Measurements from ENCODE around the gene ATG9B.

ATG9B gene, protein sequence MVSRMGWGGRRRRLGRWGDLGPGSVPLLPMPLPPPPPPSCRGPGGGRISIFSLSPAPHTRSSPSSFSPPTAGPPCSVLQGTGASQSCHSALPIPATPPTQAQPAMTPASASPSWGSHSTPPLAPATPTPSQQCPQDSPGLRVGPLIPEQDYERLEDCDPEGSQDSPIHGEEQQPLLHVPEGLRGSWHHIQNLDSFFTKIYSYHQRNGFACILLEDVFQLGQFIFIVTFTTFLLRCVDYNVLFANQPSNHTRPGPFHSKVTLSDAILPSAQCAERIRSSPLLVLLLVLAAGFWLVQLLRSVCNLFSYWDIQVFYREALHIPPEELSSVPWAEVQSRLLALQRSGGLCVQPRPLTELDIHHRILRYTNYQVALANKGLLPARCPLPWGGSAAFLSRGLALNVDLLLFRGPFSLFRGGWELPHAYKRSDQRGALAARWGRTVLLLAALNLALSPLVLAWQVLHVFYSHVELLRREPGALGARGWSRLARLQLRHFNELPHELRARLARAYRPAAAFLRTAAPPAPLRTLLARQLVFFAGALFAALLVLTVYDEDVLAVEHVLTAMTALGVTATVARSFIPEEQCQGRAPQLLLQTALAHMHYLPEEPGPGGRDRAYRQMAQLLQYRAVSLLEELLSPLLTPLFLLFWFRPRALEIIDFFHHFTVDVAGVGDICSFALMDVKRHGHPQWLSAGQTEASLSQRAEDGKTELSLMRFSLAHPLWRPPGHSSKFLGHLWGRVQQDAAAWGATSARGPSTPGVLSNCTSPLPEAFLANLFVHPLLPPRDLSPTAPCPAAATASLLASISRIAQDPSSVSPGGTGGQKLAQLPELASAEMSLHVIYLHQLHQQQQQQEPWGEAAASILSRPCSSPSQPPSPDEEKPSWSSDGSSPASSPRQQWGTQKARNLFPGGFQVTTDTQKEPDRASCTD

DNA sequence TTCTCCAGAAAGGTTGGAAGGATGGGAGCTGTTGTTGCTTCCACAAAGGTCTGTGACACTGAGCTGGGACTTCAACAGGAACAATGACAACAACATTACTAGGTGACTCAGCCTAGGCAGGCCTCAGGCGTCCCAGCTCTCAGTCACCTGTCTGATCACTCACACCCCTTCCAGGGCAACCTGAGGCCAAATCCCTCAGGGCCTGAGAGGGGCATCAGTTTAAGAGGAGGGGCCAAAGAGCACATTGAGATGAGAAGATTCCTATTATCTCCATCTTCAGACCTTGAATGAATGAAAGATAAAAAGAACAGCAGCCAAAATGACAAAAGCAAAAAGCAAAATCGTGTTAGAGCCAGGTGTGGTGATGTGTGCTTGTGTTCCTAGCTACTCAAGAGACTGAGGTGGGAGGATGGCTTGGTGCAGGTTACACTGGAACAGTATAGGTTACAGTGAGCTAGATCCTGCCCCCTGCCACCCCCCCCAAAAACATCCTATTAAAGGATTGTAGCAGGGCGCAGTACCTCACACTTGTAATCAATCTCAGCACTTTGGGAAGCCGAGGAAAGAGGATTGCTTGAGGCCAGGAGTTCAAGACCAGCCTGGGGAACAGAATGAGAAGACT is at the start of gene ATG9B:
Gene ATG9B, minus strand, starts transcription at position 60 of the 622 bp plus-strand sequence. CDS start 71 bp downstream, outside the sequence.
- in situ Hi-C loops (cut with MboI; ENCODE audit: low sequenced_read_pairs), result no loop called here

DNA sequence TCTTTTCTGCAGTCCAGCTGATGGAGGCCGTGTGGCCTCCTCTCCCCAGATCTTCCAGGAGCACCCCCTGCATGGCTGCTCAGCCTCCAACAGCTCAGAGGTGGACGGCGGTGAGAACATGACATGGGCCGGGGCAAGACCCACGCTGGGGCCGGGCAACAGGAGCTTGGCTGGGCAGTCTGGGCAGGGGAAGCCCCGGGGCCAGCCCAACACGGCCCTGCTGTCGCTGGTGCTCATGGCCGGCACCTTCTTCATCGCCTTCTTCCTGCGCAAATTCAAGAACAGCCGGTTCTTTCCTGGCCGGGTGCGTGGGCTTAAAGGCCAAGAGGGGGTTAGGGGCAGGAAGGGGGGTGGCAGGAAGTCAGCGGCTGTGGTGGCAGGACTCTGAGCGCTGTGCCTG is 49.7 kb upstream of the ATG9B start:
- in situ Hi-C loops (cut with MboI; ENCODE audit: low sequenced_read_pairs), result no loop called here

DNA sequence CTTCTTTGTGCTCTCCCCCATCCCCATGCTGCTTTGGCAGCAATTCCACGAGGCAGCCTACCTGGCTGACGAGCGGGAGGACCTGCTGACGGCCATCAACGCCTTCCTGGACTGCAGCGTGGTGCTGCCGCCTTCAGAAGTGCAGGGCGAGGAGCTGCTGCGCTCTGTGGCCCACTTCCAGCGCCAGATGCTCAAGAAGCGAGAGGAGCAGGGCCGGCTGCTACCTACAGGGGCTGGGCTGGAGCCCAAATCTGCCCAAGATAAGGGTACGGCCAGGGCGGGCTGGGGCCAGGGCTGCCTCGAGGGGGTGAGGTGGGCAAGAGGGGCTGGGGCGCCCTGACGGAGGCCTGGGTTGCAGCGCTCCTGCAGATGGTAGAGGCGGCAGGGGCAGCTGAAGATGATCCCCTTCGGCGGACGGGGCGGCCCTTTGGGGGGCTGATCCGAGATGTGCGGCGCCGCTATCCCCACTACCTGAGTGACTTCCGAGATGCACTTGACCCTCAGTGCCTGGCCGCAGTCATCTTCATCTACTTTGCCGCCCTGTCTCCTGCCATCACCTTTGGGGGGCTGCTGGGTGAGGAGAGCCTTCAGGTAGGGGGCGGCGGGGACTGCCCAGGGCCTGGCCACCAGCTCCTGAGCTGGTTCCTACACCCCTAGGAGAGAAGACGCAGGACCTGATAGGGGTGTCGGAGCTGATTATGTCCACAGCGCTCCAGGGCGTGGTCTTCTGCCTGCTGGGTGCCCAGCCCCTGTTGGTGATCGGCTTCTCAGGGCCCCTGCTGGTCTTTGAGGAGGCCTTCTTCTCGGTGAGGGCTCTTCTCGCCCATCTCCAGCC is 47.0 kb upstream of the ATG9B start:
- in situ Hi-C loops (cut with MboI; ENCODE audit: low sequenced_read_pairs), result no loop called here

DNA sequence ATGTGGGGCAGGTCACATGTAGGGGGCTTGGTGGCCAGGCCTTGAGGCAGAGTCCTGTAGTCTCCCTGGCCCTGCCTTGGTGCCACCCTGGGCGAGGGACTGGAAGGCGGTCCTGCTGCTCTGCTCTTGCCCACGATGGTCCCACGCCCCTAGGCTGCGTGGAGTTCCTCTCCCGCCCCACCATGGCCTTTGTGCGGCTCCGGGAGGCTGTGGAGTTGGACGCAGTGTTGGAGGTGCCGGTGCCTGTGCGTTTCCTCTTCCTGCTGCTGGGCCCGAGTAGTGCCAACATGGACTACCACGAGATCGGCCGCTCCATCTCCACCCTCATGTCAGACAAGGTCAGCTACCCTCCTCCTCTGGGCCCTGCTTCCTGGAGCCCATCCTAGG is 46.3 kb upstream of the ATG9B start:
- in situ Hi-C loops (cut with MboI; ENCODE audit: low sequenced_read_pairs), result no loop called here

DNA sequence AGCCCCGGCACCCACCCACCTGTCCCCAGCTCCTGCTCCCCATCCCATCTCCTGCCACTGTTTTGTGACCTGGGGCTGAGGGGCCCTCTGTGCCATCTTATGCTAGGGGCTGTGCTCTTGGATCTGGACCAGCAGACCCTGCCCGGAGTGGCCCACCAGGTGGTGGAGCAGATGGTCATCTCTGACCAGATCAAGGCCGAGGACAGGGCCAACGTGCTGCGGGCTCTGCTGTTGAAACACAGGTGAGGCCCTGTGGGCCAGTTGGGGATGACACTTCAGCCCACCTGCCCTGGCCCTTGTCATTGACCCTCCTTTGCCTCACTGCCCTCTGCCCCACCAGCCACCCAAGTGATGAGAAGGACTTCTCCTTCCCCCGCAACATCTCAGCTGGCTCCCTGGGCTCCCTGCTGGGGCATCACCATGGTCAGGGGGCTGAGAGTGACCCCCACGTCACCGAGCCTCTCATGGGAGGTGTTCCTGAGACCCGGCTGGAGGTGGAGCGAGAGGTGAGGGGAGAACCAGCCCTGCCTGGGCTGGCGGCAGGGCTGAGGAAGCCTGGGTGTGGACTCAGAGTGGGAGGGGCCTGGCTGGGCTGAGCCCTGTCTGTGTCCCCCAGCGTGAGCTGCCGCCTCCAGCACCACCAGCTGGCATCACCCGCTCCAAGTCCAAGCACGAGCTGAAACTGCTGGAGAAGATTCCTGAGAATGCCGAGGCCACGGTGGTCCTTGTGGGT is 45.7 kb upstream of the ATG9B start:
- in situ Hi-C loops (cut with MboI; ENCODE audit: low sequenced_read_pairs), result no loop called here

DNA sequence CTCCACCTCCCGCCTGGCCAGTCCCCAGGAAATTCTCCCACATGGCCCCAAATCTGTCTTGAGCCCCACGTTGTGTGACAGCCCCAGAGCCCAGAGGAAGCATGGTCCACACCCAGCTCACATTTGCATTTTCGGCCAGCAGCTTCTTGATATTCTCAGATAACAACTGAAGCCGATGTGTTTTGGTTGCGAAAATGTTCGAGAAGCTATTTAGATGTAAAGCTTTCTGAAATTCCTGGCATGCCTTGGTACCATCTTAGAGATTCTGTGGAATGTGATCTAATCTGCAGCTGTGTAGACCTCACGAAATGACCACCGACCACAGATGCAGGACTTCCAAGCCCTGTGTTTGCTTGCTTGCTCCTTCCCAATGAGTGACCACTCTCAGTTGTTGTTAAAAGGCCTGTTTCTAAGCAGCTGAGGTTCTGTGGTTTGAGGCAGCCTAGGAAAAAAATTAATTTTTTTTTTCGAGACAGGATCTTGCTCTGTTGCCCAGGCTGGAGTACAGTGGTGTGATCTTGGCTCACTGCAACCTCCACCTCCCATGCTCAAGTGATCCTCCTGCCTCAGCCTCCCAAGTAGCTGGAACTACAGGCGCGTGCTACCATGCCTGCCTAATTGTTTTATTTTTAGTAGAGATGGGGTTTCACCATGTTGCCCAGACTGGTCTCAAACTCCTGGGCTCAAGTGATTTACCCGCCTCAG is 43.9 kb upstream of the ATG9B start:
- in situ Hi-C loops (cut with MboI; ENCODE audit: low sequenced_read_pairs), result no loop called here

DNA sequence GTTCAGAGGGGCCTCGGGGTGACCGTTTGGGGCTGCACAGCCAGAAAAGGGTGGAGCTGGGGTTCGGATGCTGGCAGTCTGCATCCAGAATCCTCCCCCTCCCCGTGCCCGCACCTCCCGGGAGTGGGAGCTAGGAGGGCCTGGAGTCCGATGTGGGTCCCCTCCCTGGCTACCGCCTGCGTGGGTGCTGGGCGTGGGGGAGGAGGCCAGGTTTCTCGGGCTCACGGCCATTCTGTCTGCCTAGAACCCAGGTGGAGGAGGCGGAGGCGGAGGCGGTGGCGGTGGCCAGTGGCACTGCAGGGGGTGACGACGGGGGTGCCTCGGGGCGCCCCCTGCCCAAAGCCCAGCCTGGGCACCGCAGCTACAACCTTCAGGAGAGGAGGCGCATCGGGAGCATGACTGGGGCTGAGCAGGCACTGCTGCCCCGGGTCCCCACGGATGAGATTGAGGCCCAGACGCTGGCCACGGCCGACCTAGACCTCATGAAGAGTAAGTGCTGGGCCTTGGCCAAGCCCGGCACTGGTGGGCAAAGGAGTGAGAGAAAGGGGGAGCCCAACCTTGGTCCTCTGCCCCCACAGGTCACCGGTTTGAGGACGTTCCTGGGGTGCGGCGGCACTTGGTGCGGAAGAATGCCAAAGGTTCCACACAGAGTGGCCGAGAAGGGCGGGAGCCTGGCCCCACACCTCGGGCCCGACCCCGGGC is 42.1 kb upstream of the ATG9B start:
- in situ Hi-C loops (cut with MboI; ENCODE audit: low sequenced_read_pairs), result no loop called here

DNA sequence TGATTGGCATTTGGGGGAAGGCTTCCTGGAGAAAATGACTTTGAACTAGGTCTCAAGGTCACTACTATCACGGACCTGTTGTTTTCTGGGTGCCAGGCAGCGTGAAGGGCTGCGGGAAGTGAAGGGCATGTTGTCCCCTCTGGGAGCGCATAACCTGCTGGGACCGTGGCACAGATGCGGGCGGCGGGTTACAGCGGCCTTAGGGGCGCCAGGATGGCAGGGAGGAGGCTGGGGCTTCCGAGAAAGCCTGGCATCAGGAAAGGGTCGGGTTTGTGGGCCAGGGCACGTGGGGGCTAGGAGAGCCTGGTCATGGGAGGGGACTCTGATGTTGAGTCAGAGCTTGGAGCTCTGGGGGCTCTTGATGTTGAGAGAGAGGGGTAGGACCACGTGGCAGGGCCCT is 41.2 kb upstream of the ATG9B start:
- in situ Hi-C loops (cut with MboI; ENCODE audit: low sequenced_read_pairs), result no loop called here

DNA sequence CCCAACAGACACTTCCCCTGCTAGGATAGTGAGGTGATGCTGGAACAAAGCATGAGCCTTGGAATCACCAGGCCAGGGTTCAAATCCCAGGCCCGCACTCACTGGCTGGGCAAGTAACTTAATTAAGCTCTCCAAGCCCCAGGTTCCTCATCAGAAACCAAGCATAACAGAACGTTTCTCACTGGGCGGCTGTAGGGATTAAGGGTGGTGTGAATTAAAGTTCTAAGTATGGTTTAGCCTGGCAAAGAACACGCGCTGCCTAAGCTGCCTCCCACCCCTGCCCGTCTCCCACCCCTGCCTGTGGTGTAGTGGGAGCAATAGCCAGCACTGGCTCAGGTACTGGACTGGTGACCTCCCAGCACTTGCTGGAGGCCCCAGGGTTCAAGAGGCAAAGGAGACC is 40.7 kb upstream of the ATG9B start:
- in situ Hi-C loops (cut with MboI; ENCODE audit: low sequenced_read_pairs), result no loop called here

DNA sequence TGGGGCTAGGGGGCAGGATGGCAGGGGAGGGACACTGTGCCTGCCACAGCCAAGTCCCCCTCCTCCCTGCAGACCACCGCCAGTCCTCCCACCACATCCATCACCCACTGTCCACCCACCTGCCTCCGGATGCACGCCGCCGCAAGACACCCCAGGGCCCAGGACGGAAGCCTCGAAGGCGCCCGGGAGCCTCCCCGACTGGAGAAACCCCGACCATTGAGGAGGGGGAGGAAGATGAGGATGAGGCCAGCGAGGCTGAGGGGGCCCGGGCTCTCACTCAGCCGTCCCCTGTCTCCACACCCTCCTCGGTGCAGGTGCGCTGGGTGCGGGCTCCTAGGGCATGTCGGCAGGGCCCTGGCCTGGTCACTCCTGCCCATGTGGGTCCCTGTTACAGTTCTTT is 40.2 kb upstream of the ATG9B start:
- in situ Hi-C loops (cut with MboI; ENCODE audit: low sequenced_read_pairs), result no loop called here

DNA sequence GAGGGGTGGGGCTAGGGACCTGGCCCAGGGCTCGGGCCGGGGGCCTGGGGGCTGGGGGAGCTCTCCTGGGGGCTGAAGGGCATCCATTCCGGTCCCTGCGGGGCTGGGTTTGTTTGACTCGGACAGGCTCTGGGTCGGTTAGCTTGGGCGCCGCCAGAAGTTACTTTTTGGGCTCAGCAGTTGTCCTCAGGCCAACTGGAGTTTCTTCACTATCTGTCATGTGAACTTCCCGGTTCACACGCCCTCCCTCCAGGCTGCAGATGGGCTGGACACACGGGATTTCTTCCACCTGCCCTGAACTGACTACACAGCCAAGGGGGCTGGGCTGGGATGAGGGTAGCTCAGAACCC is 38.9 kb upstream of the ATG9B start:
- in situ Hi-C loops (cut with MboI; ENCODE audit: low sequenced_read_pairs), result no loop called here

DNA sequence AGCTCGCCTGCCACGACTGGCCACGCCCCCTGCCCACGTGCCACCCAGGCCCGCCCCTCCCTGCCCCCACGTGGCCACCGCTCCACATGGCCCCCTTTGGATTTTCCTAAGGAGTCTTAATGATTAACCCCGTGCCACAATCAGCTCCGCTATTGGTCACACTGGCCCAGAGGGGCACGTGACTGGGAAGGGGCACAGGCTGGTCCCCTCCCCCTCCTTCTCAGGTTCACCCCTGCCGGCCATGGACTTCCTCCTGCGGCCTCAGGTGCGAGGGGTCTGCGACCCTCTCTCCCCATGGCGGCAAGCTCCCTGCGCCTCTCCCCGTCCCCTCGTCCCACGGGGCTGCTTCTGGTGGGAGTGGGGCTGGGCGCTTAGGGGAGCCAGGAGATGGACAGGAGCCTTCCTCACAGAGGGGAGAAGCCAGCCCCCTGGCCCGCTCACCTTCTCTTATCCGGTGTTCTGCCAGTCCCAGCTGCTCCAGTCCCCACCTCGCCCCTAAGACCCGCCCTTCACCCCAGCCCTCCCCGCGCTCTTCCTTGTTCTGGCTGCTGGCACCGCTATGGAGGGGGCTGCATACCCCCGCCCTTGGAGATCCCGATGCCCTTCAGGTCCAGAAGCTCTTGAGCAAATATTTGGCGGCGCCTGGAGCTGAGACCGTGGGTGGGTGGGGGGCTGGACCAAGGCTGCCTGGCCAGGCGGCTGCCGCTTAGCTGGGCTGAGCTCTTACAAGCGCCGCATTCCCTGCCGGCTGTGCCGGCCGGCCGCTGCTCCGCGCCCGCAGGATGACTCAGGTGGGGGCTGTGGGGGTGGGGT is 38.3 kb upstream of the ATG9B start:
- in situ Hi-C loops (cut with MboI; ENCODE audit: low sequenced_read_pairs), result no loop called here

DNA sequence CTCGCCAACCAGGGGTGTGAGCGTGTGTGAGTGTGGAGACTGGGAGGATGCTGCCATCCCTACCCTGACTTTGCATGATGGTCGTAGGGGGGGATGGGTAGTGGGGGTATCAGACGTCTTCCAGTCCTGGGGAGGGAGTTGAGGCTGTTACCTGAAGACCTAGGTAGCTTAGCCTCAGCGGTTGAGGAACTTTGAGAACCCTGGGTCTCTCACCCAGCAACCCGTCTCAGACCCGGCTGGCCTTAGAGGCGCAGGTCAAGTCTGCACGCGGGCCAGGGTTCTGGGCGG is 37.8 kb upstream of the ATG9B start:
- in situ Hi-C loops (cut with MboI; ENCODE audit: low sequenced_read_pairs), result no loop called here

DNA sequence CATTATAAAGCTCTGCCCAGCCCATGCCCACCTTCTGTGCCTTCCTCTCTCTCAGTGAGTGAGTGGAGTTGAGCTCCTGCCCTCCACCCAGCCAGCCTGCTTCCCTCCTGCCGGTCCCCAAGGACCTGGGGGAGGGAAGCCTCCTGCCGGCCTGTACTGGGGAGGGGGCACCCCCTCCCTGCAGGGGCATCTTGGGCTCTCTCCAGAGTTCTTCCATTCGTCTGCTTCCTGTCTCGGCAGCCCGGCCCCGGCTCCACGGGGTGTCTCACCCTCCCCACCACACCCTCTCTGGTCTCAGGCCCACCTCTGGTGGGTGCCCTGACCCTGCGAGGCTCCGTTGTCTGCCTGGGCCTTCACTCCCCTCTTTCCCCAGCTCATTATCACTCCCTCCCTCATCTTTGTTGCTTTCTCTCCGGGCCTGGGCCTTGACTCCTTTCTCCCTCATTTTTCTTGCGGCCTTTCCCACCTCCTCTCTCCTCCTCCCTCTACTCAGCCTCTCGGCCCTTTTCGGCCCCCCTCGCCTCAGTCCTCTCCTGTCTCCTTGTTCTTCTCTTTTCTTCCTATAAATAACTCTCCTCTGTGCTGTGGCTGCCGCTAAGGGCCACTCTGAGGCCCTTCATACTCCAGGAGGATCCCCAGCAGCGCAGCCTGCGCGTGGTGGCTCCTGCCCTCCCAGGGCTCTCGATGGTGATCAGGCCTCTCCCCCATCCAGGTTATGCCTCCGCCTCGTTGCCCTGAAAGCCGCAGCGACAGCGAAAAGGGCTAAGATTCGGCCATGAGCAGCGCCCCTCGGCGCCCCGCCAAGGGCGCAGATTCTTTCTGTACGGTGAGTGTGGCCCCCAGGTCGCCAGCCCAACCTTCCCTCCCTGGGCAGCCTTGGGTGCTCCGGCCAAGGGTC is 37.2 kb upstream of the ATG9B start:
- in situ Hi-C loops (cut with MboI; ENCODE audit: low sequenced_read_pairs), result no loop called here

DNA sequence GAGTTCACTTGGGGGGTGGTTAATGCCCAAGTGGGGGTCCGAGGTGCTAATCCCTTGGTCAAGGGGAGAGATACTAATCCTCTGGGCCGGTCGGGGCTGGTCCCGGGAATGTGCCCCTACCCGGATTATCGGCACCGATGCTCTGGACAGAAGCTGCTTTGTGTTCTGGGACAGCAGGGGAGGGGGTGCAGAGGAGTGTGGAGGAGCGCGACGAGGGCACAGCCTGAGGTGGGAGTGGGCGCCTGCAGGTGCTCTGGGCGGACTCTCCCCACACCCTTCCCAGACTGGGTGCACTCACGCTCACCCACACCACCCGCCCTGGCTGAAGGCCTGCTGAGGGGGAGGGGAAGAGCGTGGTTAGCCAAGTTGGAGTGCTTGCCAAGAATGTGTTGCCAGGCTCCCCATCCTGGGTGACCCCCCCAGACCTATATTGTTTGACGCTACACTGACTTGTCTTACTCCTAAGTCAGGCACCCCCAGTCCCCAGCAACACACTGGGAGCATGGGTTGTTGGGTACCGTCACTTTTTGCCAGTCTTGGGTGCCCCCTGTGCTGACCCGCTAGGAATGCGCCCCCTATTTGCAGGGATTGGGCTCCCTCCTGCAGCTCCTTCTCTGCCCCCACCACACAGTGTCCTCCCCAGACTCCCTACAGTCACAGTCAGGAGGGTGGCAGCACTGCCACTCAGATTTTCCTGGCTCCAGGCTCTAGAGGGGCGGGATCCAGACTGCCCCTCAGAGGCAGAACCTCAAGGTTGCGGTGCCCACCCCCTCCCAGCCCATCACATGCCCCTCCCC is 36.3 kb upstream of the ATG9B start:
- in situ Hi-C loops (cut with MboI; ENCODE audit: low sequenced_read_pairs), result no loop called here

DNA sequence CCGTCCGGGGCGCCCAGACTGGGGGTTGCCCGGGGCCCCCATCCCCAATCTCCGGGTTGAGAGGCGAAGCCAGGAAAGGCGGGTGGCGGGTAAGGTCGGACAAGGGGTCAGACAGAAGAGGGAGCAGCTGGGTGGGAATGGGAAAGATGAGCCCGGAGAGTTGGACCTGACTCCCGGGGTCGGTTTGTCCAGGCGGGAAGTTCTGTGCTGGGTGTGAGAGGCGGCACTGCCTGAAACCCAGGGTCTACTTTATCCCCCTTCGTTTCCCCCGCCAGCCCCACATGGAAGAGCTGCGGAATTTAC is 35.8 kb upstream of the ATG9B start:
- in situ Hi-C loops (cut with MboI; ENCODE audit: low sequenced_read_pairs), result no loop called here

Data from HL-60/S4 treated with phorbol 12-myristate 13-acetate at 8.2 ng/mL for 4 days and 3 days (cell line).